GM21723 (cell line): Measurements from ENCODE around the gene GNL3L.
"Not testable (repeated sequence)": the region's sequence is repeated elsewhere in the genome, so short reads cannot be mapped to it uniquely, and the experiment has no call there.

ENCODE experiments used
- ATAC-seq: cut with Tn5 transposase; IDR thresholded peaks from one replicate; pipeline ENCODE4 v1.9.1; 2021; ENCODE audit warnings: mild to moderate bottlenecking, moderate library complexity; ENCODE audit not compliant: unreplicated experiment

GNL3L gene

GRCh38 chrX:54529552-54530356, at the start of gene GNL3L:
GNL3L (plus strand) TSS chrX:54530219; CDS start chrX:54532567, 2,348 bp downstream.
- peak; percentile 81 for ATAC-seq

GRCh38 chrX:54482839-54483593, 47.0 kb upstream of the GNL3L start:
- ATAC-seq, result no peak

GRCh38 chrX:54483946-54484345, 46.1 kb upstream of the GNL3L start:
- ATAC-seq, result no peak

- ATAC-seq, result no peak
Observed at GRCh38 chrX:54484666-54485065, 45.4 kb upstream of the GNL3L start.

- ATAC-seq, result not testable (repeated sequence)
Observed at GRCh38 chrX:54489819-54490218, 40.2 kb upstream of the GNL3L start.

- ATAC-seq, result no peak
Observed at GRCh38 chrX:54492340-54492739, 37.7 kb upstream of the GNL3L start.

GRCh38 chrX:54494166-54494988, 35.6 kb upstream of the GNL3L start:
- no peak for ATAC-seq

- no peak for ATAC-seq
Observed at GRCh38 chrX:54494989-54495813, 34.8 kb upstream of the GNL3L start.

GRCh38 chrX:54495814-54496516, 34.1 kb upstream of the GNL3L start, which contains the start of gene FGD1:
FGD1 (minus strand) TSS chrX:54496234; CDS start chrX:54495432, 802 bp downstream.
- no peak for ATAC-seq

GRCh38 chrX:54496517-54496852, 33.5 kb upstream of the GNL3L start:
- no peak for ATAC-seq

- ATAC-seq, result no peak
Observed at GRCh38 chrX:54496936-54497335, 33.1 kb upstream of the GNL3L start.

- no peak for ATAC-seq
Observed at GRCh38 chrX:54509400-54509799, 20.6 kb upstream of the GNL3L start.

- ATAC-seq, result no peak
Observed at GRCh38 chrX:54529151-54529550, 868 bp upstream of the GNL3L start.

- ATAC-seq, result peak; percentile 30
Observed at GRCh38 chrX:54530357-54530900, 410 bp downstream of the GNL3L start.

- no peak for ATAC-seq
Observed at GRCh38 chrX:54534271-54534670, 4.3 kb downstream of the GNL3L start.

- no peak for ATAC-seq
Observed at GRCh38 chrX:54540289-54540688, 10.3 kb downstream of the GNL3L start.

- not testable (repeated sequence) for ATAC-seq
Observed at GRCh38 chrX:54542239-54542638, 12.2 kb downstream of the GNL3L start.

GRCh38 chrX:54550821-54551220, 20.8 kb downstream of the GNL3L start:
- no peak for ATAC-seq

- no peak for ATAC-seq
Observed at GRCh38 chrX:54551801-54552200, 21.8 kb downstream of the GNL3L start.
